ENCODE measurements around the gene OPTN.

Gene OPTN

DNA sequence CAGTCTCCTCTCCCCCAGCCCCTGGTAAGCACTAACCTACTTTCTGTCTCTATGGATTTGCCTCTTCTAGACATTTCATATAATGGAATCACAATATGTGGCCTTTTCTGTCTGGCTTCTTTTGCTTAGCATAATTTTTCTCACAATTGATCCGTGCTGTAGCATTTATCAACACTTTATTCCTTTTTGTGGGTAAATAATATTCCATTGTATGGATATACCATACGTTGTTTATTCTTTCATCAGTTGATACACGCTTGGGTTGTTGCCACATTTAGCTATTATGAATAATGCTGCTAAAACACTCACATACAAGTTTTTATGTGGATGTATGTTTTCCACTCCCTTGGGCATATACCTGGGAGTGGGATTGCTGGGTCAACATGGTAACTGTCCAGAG, 87.2 kb downstream of the OPTN start:
- no peak for DNase-seq
